H1 (cell line): ENCODE measurements around the gene PRPF6. TPM values are rescaled to one million over a fixed set of nuclear protein-coding genes. Genes with fewer than 3 reads are reported as not detected.

Experiments
- CTCF ChIA-PET: fragments of 300-600 bp; sonication (Branson Sonifier 250); formaldehyde crosslinking; loops from one replicate; lab custom pipeline; 2021; ENCODE audit not compliant: partially characterized antibody; lab: Charles Lee
- POLR2A ChIA-PET: fragments of 300-600 bp; sonication (Branson Sonifier 250); formaldehyde crosslinking; loops from one replicate; lab custom pipeline; 2021; ENCODE audit warnings: inconsistent platforms; ENCODE audit not compliant: partially characterized antibody; lab: Charles Lee
- DNase-seq, 2 experiments: peaks; one replicate each; pipeline versions ENCODE4 v3.0.0 to v3.0.0-alpha.2; 2010 to 2022; ENCODE audit warnings: low spot score in 2 of 2, low read depth in 1 of 2, mixed read lengths in 1 of 2
- FAIRE-seq: peaks from 2 replicates; lab custom pipeline; 2011; peaks lifted over from hg19 to GRCh38; lab: Jason Lieb, UNC
- H2AFZ ChIP-seq: 2 replicates; pipeline ENCODE4 v1.8.1; 2012; ENCODE audit warnings: low read length, inconsistent platforms
- H2AK5ac ChIP-seq: 2 replicates; pipeline ENCODE4 v1.6.1; 2013; ENCODE audit warnings: low read depth, low read length
- H2BK120ac ChIP-seq: replicated peaks from 2 replicates; pipeline ENCODE3; 2013; ENCODE audit warnings: low read depth, low read length, inconsistent platforms
- H2BK12ac ChIP-seq: 2 replicates; pipeline ENCODE4 v1.6.1; 2013; ENCODE audit warnings: low read depth, low read length
- H2BK15ac ChIP-seq: 2 replicates; pipeline ENCODE4 v1.6.1; 2013; ENCODE audit warnings: low read length
- H2BK20ac ChIP-seq: 2 replicates; pipeline ENCODE4 v1.6.1; 2013; ENCODE audit warnings: low read length
- H2BK5ac ChIP-seq: 2 replicates; pipeline ENCODE4 v1.6.1; 2013; ENCODE audit warnings: low read depth, low read length
- H3K14ac ChIP-seq: 2 replicates; pipeline ENCODE4 v1.6.1; 2013; ENCODE audit warnings: inconsistent platforms; ENCODE audit not compliant: insufficient read length
- H3K18ac ChIP-seq: 2 replicates; pipeline ENCODE4 v1.6.1; 2013; ENCODE audit warnings: low read length; ENCODE audit errors: extremely low read depth
- H3K23ac ChIP-seq: 2 replicates; pipeline ENCODE4 v1.6.1; 2013; ENCODE audit warnings: inconsistent platforms; ENCODE audit not compliant: insufficient read length
- H3K23me2 ChIP-seq: 2 replicates; pipeline ENCODE4 v1.6.1; 2013; ENCODE audit warnings: low read depth, low read length
- H3K27ac ChIP-seq: 2 replicates; pipeline ENCODE4 v1.6.1; 2011; ENCODE audit warnings: low read depth, low read length, inconsistent platforms
- H3K27me3 ChIP-seq, 4 experiments: replicated peaks in 1 of 4; 1 replicate in 1 of 4; 2 replicates in 3 of 4; pipeline versions ENCODE4 v1.6.1 to v1.8.1; 2011 to 2013; ENCODE audit warnings: low read length in 3 of 4, mild to moderate bottlenecking in 3 of 4, inconsistent platforms in 2 of 4, mixed read lengths in 2 of 4, moderate library complexity in 1 of 4; ENCODE audit not compliant: control insufficient read depth in 3 of 4, insufficient read depth in 3 of 4; ENCODE audit errors: extremely low read depth in 1 of 4
- H3K36me3 ChIP-seq, 4 experiments: 2 replicates each; pipeline versions ENCODE4 v1.6.1 to v1.8.1; 2011 to 2013; ENCODE audit warnings: mild to moderate bottlenecking in 4 of 4, low read length in 3 of 4, moderate library complexity in 2 of 4, control low read depth in 1 of 4, inconsistent platforms in 1 of 4; ENCODE audit not compliant: insufficient read depth in 4 of 4, control insufficient read depth in 2 of 4
- H3K4ac ChIP-seq: replicated peaks from 2 replicates; pipeline ENCODE3; 2013; ENCODE audit warnings: low read length, low read depth, mixed read lengths, inconsistent platforms; ENCODE audit not compliant: insufficient read length
- H3K4me1 ChIP-seq, 4 experiments: replicated peaks in 1 of 4; 1 replicate in 1 of 4; 2 replicates in 3 of 4; pipeline versions ENCODE4 v1.6.1 to v1.8.1; 2011 to 2013; ENCODE audit warnings: low read length in 3 of 4, inconsistent platforms in 2 of 4, mixed read lengths in 1 of 4; ENCODE audit not compliant: insufficient read depth in 4 of 4, control insufficient read depth in 3 of 4
- H3K4me2 ChIP-seq, 2 experiments: 2 replicates each; pipeline versions ENCODE4 v1.6.1 to v1.8.1; 2011 to 2013; ENCODE audit warnings: low read depth in 2 of 2, low read length in 2 of 2, control low read depth in 1 of 2, inconsistent platforms in 1 of 2, mild to moderate bottlenecking in 1 of 2; ENCODE audit not compliant: insufficient read depth in 1 of 2
- H3K4me3 ChIP-seq, 4 experiments: fragments of 200-600, 300-600 bp in 1 of 4; sonication (generic), shearing (Covaris generic), sonication (Bioruptor Twin) in 1 of 4; 2 replicates each; pipeline versions ENCODE4 v1.5.1 to v1.8.1; 2011 to 2016; ENCODE audit warnings: low read length in 4 of 4, low read depth in 3 of 4, control low read depth in 2 of 4, inconsistent platforms in 2 of 4, mild to moderate bottlenecking in 2 of 4, mixed read lengths in 1 of 4, moderate library complexity in 1 of 4; ENCODE audit not compliant: insufficient read depth in 2 of 4; ENCODE audit errors: extremely low read depth in 1 of 4
- H3K56ac ChIP-seq: replicated peaks from 2 replicates; pipeline ENCODE3; 2013; ENCODE audit warnings: low read depth, mild to moderate bottlenecking, mixed read lengths, low read length, inconsistent platforms; ENCODE audit not compliant: insufficient read length
- H3K79me1 ChIP-seq: 2 replicates; pipeline ENCODE4 v1.6.1; 2013; ENCODE audit warnings: low read depth, low read length, control low read depth
- H3K79me2 ChIP-seq, 2 experiments: 2 replicates each; pipeline versions ENCODE4 v1.6.1 to v1.8.1; 2012 to 2013; ENCODE audit warnings: low read length in 2 of 2, mild to moderate bottlenecking in 2 of 2, inconsistent platforms in 1 of 2; ENCODE audit not compliant: insufficient read depth in 2 of 2, control insufficient read depth in 1 of 2
- H3K9ac ChIP-seq, 4 experiments: replicated peaks in 1 of 4; 1 replicate in 1 of 4; 2 replicates in 3 of 4; pipeline versions ENCODE4 v1.6.1 to v1.8.1; 2011 to 2013; ENCODE audit warnings: low read depth in 3 of 4, low read length in 3 of 4, control low read depth in 2 of 4, mild to moderate bottlenecking in 2 of 4, moderate library complexity in 2 of 4, inconsistent platforms in 1 of 4; ENCODE audit errors: extremely low read depth in 1 of 4
- H3K9me3 ChIP-seq, 2 experiments: 2 replicates each; pipeline versions ENCODE4 v1.6.1 to v1.8.1; 2012 to 2013; ENCODE audit warnings: mild to moderate bottlenecking in 2 of 2, moderate library complexity in 2 of 2, control low read depth in 1 of 2, inconsistent platforms in 1 of 2, low read depth in 1 of 2, low read length in 1 of 2, mixed read lengths in 1 of 2; ENCODE audit not compliant: insufficient read depth in 2 of 2
- H4K20me1 ChIP-seq, 2 experiments: replicated peaks in 1 of 2; 2 replicates each; pipeline versions ENCODE3 to v1.8.1; 2011 to 2013; ENCODE audit warnings: inconsistent platforms in 2 of 2, low read length in 2 of 2, mild to moderate bottlenecking in 1 of 2; ENCODE audit not compliant: insufficient read depth in 2 of 2, control insufficient read depth in 1 of 2
- H4K5ac ChIP-seq: 2 replicates; pipeline ENCODE4 v1.6.1; 2013; ENCODE audit warnings: low read length, low read depth, mixed read lengths, inconsistent platforms; ENCODE audit not compliant: insufficient read length
- H4K8ac ChIP-seq: 2 replicates; pipeline ENCODE4 v1.8.0; 2013; ENCODE audit warnings: mild to moderate bottlenecking, moderate library complexity, low read length, inconsistent platforms; ENCODE audit not compliant: insufficient read depth; ENCODE audit errors: extremely low read depth
- H4K91ac ChIP-seq: replicated peaks from 2 replicates; pipeline ENCODE3; 2013; ENCODE audit warnings: low read length, mixed read lengths, inconsistent platforms; ENCODE audit not compliant: insufficient read length
- CBX5 ChIP-seq: fragments of 300-800, 300-1000 bp; sonication (generic); IDR thresholded peaks from 2 replicates; pipeline ENCODE4 v1.7.1; 2016; ENCODE audit warnings: antibody characterized with exemption, low read length, low read depth
- CEBPB ChIP-seq: IDR thresholded peaks from 2 replicates; pipeline ENCODE4 v1.6.1; 2012; ENCODE audit warnings: low read depth, low read length
- EZH2 ChIP-seq: fragments of 200-600 bp; sonication (generic); IDR thresholded peaks from 2 replicates; pipeline ENCODE4 v1.7.1; 2012; ENCODE audit warnings: low read depth, mild to moderate bottlenecking, moderate library complexity, low read length, inconsistent platforms; ENCODE audit not compliant: severe bottlenecking
- JUN ChIP-seq: IDR thresholded peaks from 2 replicates; pipeline ENCODE4 v1.6.1; 2011; ENCODE audit warnings: low read depth, mild to moderate bottlenecking, improper control_type of control experiment, low read length
- MAFK ChIP-seq: IDR thresholded peaks from 2 replicates; pipeline ENCODE4 v1.6.1; 2012; ENCODE audit warnings: low read depth, mild to moderate bottlenecking, improper control_type of control experiment, low read length
- MAX ChIP-seq: IDR thresholded peaks from 2 replicates; pipeline ENCODE4 v1.6.1; 2012; ENCODE audit warnings: inconsistent platforms
- SP1 ChIP-seq: IDR thresholded peaks from 2 replicates; pipeline ENCODE4 v1.6.1; 2011; ENCODE audit warnings: low read depth, low read length
- TCF12 ChIP-seq: IDR thresholded peaks from 2 replicates; pipeline ENCODE4 v1.6.1; 2011; ENCODE audit warnings: low read depth, mild to moderate bottlenecking, low read length
- USF2 ChIP-seq: IDR thresholded peaks from 2 replicates; pipeline ENCODE4 v1.6.1; 2011; ENCODE audit warnings: low read length, improper control_type of control experiment
- ZNF274 ChIP-seq: IDR thresholded peaks from 2 replicates; pipeline ENCODE4 v1.7.0; 2012; ENCODE audit warnings: low read length, borderline replicate concordance; ENCODE audit errors: extremely low read depth
- WGBS, 2 experiments: shearing (Covaris generic) in 1 of 2; methylation state at CpG; one replicate each; pipeline versions ENCODE4 v1.1.6 to v1.1.7; 2013 to 2015; ENCODE audit warnings: low lambda C conversion rate in 2 of 2, mixed read lengths in 2 of 2, inconsistent platforms in 1 of 2, low coverage in 1 of 2, missing lambda C conversion rate in 1 of 2; ENCODE audit not compliant: insufficient replicate concordance in 2 of 2, insufficient coverage in 1 of 2, insufficient read length in 1 of 2; ENCODE audit errors: extremely low coverage in 1 of 2, missing lambda C conversion rate in 1 of 2; 5-methylcytosine and 5-hydroxymethylcytosine counted together
- polyA plus RNA-seq, 7 experiments: library from polyadenylated mRNA; depleted of rRNA in 3 of 7; stranded (reverse) in 5 of 7; unstranded in 2 of 7; fragments of >200 nt in 5 of 7; fragments of 200-250 nt in 2 of 7; gene quantifications; 1 replicate in 5 of 7; 2 replicates in 1 of 7; 4 replicates in 1 of 7; pipeline versions ENCODE4 v1.2.1 to v1.2.3, GENCODE V29; 2011 to 2013; ENCODE audit warnings: missing spikeins in 2 of 7, mixed read lengths in 2 of 7
- total RNA-seq: library from RNA; stranded (reverse); fragmentation: NEBNext Ultra II Directional; extraction: Animal tissue kit (Norgen Biotek cat#: 25700); gene quantifications from 2 replicates; pipeline ENCODE4 v1.2.1, GENCODE V29; 2021

The PRPF6 gene
- total and polyA plus RNA-seq, 2 of the 8 experiments (the other 6 are each of a cell fraction or from before 2014, with no cell fraction given): 27.9 to 76.9 TPM

GRCh38 chr20:64032706-64033624 lies 52.0 kb downstream of the PRPF6 start:
- Histone ChIP-seq H3K18ac (no peak overlapping the region), H3K23me2 (no peaks in the 10 kb centered on the region; the same call in 1 of the 2 replicates), H3K27ac (no peak overlapping the region), H2BK120ac (no peak overlapping the region), H3K36me3 (peaks cover 11 to 29% (median 21%) of the 10 kb centered on the region in 4 experiments; a peak in 7 of 8 replicates), H4K8ac (no peak overlapping the region), H3K79me2 (no peaks in the 10 kb centered on the region), H2BK15ac (no peak overlapping the region), H3K9me3 (no peaks in the 10 kb centered on the region), H2BK20ac (no peak overlapping the region), H3K4me3 (no peak overlapping the region), H4K5ac (no peak overlapping the region), H3K79me1 (no peaks in the 10 kb centered on the region; the same call in 1 of the 2 replicates), H3K9ac (no peak overlapping the region), H4K20me1 (peaks cover 0 to 5% of the 10 kb centered on the region in 2 experiments), H3K14ac (no peak overlapping the region), H2BK12ac (no peak overlapping the region), H2AK5ac (no peak overlapping the region), H4K91ac (no peak overlapping the region), H3K4ac (no peak overlapping the region), H2AFZ (no peak overlapping the region), H3K27me3 (peaks cover 0 to 9% (median 4%) of the 10 kb centered on the region in 4 experiments; a peak in 4 of 7 replicates), H2BK5ac (no peak overlapping the region), H3K23ac (no peak overlapping the region), H3K4me2 (no peak overlapping the region), H3K56ac (no peak overlapping the region)
- FAIRE-seq: no peak
- ChIA-PET POLR2A (interaction anchor here (1.1 to 1.7 kb wide), 3 partner anchors 10 to 53 kb away, joined by 4 to 5 read pairs (median 4); partner anchors contain the start of gene SAMD10), CTCF (interaction anchor here (0.7 to 1.8 kb wide), 4 partner anchors 27 to 81 kb away, joined by 3 to 6 read pairs (median 4); partner anchors contain the start of gene SAMD10)
- DNase-seq: no peak
- 90% methylated on average over 31 of the region's 31 CpGs; no CpG with 5 or more reads in 1 of the 2 experiments for WGBS, 2 experiments
- no peak for TF ChIP-seq SP1
- TF ChIP-seq MAX: no peak
- TF ChIP-seq ZNF274: no peak
- TF ChIP-seq JUN: no peak
- TF ChIP-seq USF2: no peak
- TF ChIP-seq CBX5: no peak
- TF ChIP-seq MAFK: no peak
- TF ChIP-seq CEBPB: no peak
- no peak for TF ChIP-seq EZH2
- no peak for TF ChIP-seq TCF12
- TF ChIP-seq, all 59 proteins: peak for 0
- H3K4me1 ChIP-seq: peaks cover 0 to 19% (median 15%) of the 10 kb centered on the region in 4 experiments; a peak in 6 of 7 replicates
